Transverse colon (tissue), 4 donors: ENCODE data around the gene CCDC137. TPM values are rescaled to one million over a fixed set of nuclear protein-coding genes. Genes with fewer than 3 reads are reported as not detected.
"Not testable (repeated sequence)": the region's sequence is repeated elsewhere in the genome, so short reads cannot be mapped to it uniquely, and the experiment has no call there.

ENCODE experiments used
- DNase-seq: peaks from one replicate; pipeline ENCODE4 v3.0.0-alpha.2; 2019
- H3K27ac ChIP-seq, 4 donors: fragments of 200-600 bp; sonication (generic); 2 replicates each; pipeline ENCODE4 v1.5.1; 2016 to 2018; ENCODE audit warnings: inconsistent platforms in 4 of 4
- H3K27me3 ChIP-seq: fragments of 200-600 bp; sonication (generic); 2 replicates; pipeline ENCODE4 v1.5.1; 2017; ENCODE audit warnings: inconsistent platforms
- H3K36me3 ChIP-seq, 4 donors: fragments of 200-600 bp; sonication (generic); 2 replicates each; pipeline ENCODE4 v1.5.1; 2017 to 2019; ENCODE audit warnings: inconsistent platforms in 4 of 4
- H3K4me1 ChIP-seq, 4 donors: fragments of 200-600 bp; sonication (generic); 2 replicates each; pipeline ENCODE4 v1.5.1; 2017 to 2020; ENCODE audit warnings: inconsistent platforms in 4 of 4
- H3K4me3 ChIP-seq, 4 donors: fragments of 200-600 bp; sonication (generic); 1 replicate in 1 of 4; 2 replicates in 3 of 4; pipeline versions ENCODE4 v1.5.1 to v1.6.1; 2017 to 2019; ENCODE audit warnings: inconsistent platforms in 4 of 4
- H3K9me3 ChIP-seq, 2 donors: fragments of 200-600 bp; sonication (generic); 2 replicates each; pipeline ENCODE4 v1.5.1; 2017 to 2019; ENCODE audit warnings: inconsistent platforms in 2 of 2
- EP300 ChIP-seq: sonication (generic); formaldehyde crosslinking; IDR thresholded peaks from one replicate; pipeline ENCODE4 v1.6.1; 2017; ENCODE audit warnings: antibody characterized with exemption, low read depth
- POLR2A ChIP-seq: fragments of 450-650 bp; IDR thresholded peaks from one replicate; pipeline ENCODE4 v1.6.1; 2016; ENCODE audit warnings: antibody characterized with exemption, mild to moderate bottlenecking, moderate library complexity
- POLR2AphosphoS5 ChIP-seq, 3 donors: sonication (generic); formaldehyde crosslinking; IDR thresholded peaks; one replicate each; pipeline ENCODE4 v1.6.1; 2016; ENCODE audit warnings: antibody characterized with exemption in 3 of 3
- WGBS, 2 donors: methylation state at CpG; one replicate each; pipeline ENCODE4 v1.1.5; 2018; ENCODE audit warnings: low coverage in 1 of 2; 5-methylcytosine and 5-hydroxymethylcytosine counted together
- in situ Hi-C, 4 donors: fragments of 200-750 bp; cut with MboI; loops; one replicate each; pipeline versions ENCODE4 v1.15.0 to v1.15.1; 2017; ENCODE audit warnings: low sequenced_read_pairs in 3 of 4, low pct_ligation_motif_present in 1 of 4, low pct_unique_long_range_greater_than_20kb in 1 of 4
- intact Hi-C: fragments of 100-400 bp; cut with DNase I; formaldehyde crosslinking; loops from one replicate; pipeline ENCODE4 v1.15.1; 2023; ENCODE audit warnings: low total_unique reads
- total RNA-seq, 4 donors: library from RNA; depleted of rRNA; stranded (reverse); fragments of >200 nt; gene quantifications; one replicate each; pipeline ENCODE4 v1.1.0, GENCODE V29; 2016
- TF ChIP-seq, protein P1 (sequence below), 5 experiments: fragments of 200-600 bp in 3 of 5; fragments of 450-650 bp in 2 of 5; sonication (generic) in 3 of 5; IDR thresholded peaks; 1 replicate in 2 of 5; 2 replicates in 3 of 5; pipeline ENCODE4 v1.5.1; 2016 to 2017; ENCODE audit warnings: antibody characterized with exemption in 5 of 5, inconsistent platforms in 3 of 5, mild to moderate bottlenecking in 2 of 5, moderate library complexity in 1 of 5

The CCDC137 gene, protein sequence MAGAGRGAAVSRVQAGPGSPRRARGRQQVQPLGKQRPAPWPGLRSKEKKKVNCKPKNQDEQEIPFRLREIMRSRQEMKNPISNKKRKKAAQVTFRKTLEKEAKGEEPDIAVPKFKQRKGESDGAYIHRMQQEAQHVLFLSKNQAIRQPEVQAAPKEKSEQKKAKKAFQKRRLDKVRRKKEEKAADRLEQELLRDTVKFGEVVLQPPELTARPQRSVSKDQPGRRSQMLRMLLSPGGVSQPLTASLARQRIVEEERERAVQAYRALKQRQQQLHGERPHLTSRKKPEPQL
- 10 to 100 TPM in 3 of 4 donors, 1 to 10 TPM in 1; 7.6 to 21.3 (median 13.5) TPM for total RNA-seq

DNA sequence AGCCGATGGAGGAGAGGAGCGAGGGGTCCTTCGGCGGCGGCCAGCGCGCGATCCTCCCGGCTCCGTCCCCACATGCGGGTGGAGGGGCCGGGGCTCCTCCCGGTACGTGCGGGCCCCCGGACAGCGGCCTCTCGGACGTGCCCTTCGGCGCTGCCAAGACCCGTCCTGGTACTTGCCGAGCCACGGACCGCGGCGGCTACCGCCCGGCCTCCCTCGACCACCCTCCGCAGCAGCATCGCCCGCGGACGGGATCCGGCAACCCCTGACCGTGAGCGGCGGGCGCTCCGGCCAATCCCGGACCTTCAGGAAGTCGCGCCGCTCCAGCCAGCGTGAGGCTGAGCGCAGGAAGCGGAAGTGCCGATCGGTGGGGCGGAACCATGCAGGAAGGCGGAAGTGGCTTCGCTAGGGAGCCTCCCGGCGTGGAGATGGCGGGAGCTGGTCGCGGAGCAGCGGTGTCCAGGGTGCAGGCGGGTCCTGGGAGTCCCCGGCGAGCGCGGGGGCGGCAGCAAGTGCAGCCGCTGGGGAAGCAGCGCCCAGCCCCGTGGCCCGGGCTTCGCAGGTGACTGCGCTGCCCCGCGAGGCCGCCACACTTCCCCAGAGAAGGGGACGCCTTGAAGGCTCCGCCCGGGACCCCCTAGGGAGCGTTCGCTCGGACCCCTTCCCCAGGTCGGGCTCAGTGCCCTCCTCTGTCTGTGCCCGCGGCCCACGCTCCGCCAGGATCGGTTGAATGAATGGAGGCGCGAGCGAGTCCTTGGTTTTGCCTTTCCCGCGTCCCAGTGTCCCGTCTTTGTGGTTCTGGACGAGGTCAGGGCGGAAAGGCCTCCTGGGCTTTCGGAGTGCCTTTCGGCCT is at the start of gene CCDC137, which contains the start of gene OXLD1:
Gene CCDC137 (plus strand): TSS at position 396 of the 850 bp plus-strand sequence. CDS start 30 bp downstream, at position 426.
Gene OXLD1 (minus strand): TSS at position 264 of the 850 bp plus-strand sequence. CDS start 28 bp downstream, at position 236.
- peaks cover 0 to 6% (median 2%) of the 10 kb centered on the region in 4 donors for H3K36me3 ChIP-seq
- TF ChIP-seq POLR2A (peak; percentile 88), EP300 (no peak), POLR2AphosphoS5 (IDR thresholded peaks at IDR 0.05) (peak; percentile 83 to 97 (median 93))
- TF ChIP-seq, protein P1, sequence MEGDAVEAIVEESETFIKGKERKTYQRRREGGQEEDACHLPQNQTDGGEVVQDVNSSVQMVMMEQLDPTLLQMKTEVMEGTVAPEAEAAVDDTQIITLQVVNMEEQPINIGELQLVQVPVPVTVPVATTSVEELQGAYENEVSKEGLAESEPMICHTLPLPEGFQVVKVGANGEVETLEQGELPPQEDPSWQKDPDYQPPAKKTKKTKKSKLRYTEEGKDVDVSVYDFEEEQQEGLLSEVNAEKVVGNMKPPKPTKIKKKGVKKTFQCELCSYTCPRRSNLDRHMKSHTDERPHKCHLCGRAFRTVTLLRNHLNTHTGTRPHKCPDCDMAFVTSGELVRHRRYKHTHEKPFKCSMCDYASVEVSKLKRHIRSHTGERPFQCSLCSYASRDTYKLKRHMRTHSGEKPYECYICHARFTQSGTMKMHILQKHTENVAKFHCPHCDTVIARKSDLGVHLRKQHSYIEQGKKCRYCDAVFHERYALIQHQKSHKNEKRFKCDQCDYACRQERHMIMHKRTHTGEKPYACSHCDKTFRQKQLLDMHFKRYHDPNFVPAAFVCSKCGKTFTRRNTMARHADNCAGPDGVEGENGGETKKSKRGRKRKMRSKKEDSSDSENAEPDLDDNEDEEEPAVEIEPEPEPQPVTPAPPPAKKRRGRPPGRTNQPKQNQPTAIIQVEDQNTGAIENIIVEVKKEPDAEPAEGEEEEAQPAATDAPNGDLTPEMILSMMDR (IDR thresholded peaks at IDR 0.05): no peak
- WGBS, 2 donors: 1% methylated on average over 66 of the region's 96 CpGs; no CpG with 5 or more reads in 1 of the 2 donors
- intact Hi-C loops: no loop called here
- H3K4me3 ChIP-seq: peak within 1 kb of the TSS; percentile 95 to 98 (median 96)
- in situ Hi-C loops: no loop called here
- H3K9me3 ChIP-seq: no peaks in the 10 kb centered on the region
- H3K4me1 ChIP-seq: peaks cover 10 to 22% (median 20%) of the 10 kb centered on the region in 4 donors
- H3K27ac ChIP-seq: peak within 1 kb of the TSS; percentile 90 to 94 (median 92)
- H3K27me3 ChIP-seq: no peaks in the 10 kb centered on the region
- peak; percentile 97 for DNase-seq

DNA sequence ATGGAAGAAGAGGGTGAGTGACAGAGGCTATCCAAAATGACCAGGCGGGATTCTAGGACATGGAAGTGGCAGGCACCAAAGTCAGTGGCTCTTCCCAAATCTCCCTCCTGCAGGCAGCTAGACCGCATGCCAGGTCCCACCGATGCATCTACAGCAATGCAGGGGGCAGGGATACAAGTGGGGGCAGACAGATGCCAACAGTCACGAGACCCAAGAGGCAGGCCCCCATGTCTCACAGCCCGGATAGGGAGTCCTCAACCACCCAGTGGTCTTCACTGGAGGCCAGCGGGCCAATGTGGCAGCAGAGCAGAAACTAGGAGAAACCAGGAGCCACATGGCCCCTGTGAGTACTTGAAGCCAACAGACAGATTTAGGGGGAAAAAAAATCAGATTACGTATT is 49.7 kb upstream of the CCDC137 start:
- 71% methylated on average over 7 of the region's 7 CpGs; no CpG with 5 or more reads in 1 of the 2 donors for WGBS, 2 donors
- H3K4me1 ChIP-seq: peaks cover 0 to 10% (median 2%) of the 10 kb centered on the region in 4 donors
- H3K4me3 ChIP-seq: no peak overlapping the region
- no peaks in the 10 kb centered on the region for H3K27me3 ChIP-seq
- in situ Hi-C loops (loop anchor here in 1 of 4 donors (25.0 kb wide), 1 partner anchor 355 kb away; no protein-coding TSS in a partner anchor), intact Hi-C loops (no loop called here)
- no peak for DNase-seq
- peaks cover 0 to 48% (median 15%) of the 10 kb centered on the region in 4 donors for H3K36me3 ChIP-seq
- H3K9me3 ChIP-seq: no peaks in the 10 kb centered on the region
- H3K27ac ChIP-seq: no peak overlapping the region
- no peak for TF ChIP-seq POLR2A
- TF ChIP-seq POLR2AphosphoS5 (IDR thresholded peaks at IDR 0.05): no peak
- TF ChIP-seq EP300: no peak
- TF ChIP-seq, protein P1 (IDR thresholded peaks at IDR 0.05): no peak

DNA sequence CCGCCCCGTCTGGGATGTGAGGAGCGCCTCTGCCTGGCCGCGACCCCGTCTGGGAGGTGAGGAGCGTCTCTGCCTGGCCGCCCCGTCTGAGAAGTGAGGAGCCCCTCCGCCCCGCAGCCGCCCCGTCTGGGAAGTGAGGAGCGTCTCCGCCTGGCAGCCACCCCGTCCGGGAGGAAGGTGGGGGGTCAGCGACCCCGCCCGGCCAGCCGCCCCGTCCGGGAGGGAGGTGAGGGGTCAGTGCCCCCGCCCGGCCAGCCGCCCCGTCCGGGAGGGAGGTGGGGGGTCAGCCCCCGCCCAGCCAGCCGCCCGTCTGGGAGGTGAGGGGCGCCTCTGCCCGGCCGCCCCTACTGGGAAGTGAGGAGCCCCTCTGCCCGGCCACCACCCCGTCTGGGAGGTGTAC is 48.2 kb upstream of the CCDC137 start:
- H3K4me1 ChIP-seq, H3K27me3 ChIP-seq, H3K4me3 ChIP-seq, DNase-seq, H3K9me3 ChIP-seq, H3K27ac ChIP-seq, intact Hi-C loops: not testable (repeated sequence)
- in situ Hi-C loops: loop anchor here in 1 of 4 donors (25.0 kb wide), 1 partner anchor 356 kb away; no protein-coding TSS in a partner anchor
- 98% methylated on average over 24 of the region's 36 CpGs; no CpG with 5 or more reads in 1 of the 2 donors for WGBS, 2 donors
- H3K36me3 ChIP-seq: peaks cover 0 to 39% (median 16%) of the 10 kb centered on the region in 4 donors

DNA sequence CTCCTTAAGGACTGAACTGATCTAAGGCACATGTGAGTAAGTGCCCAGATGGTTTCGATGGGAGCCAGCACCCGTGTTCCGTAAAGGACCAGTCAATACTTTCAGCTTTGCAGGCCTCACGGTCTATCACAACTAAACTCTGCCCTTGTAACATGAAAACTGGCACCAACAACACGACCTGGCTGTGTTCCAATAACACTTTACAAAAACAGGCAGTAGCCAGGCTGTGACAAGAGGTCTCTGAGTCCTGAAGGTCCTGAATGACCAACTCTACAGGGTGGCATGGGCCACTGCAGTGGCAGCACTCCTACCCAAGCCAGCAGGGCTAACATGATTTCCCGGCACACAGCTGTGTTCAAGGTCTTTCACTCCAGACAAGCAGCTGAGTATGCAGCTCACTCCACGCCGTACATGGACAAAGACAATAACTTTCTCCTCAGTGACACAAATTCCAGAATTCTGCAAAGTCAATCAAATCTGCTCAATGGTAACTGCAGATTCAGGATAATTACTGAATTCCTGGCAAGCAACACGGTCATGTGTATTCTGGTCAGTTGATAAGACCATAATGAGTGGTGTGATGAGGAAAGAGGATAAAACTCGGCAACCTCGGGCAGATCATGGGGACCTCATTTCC is 44.9 kb upstream of the CCDC137 start:
- Histone ChIP-seq H3K9me3 (no peaks in the 10 kb centered on the region), H3K36me3 (peaks cover 0 to 61% (median 23%) of the 10 kb centered on the region in 4 donors), H3K27ac (no peak overlapping the region), H3K4me3 (no peak overlapping the region), H3K27me3 (no peaks in the 10 kb centered on the region), H3K4me1 (no peaks in the 10 kb centered on the region)
- in situ Hi-C loops: loop anchor here in 1 of 4 donors (25.0 kb wide), 1 partner anchor 359 kb away; no protein-coding TSS in a partner anchor
- DNase-seq: no peak
- TF ChIP-seq POLR2A (no peak), POLR2AphosphoS5 (IDR thresholded peaks at IDR 0.05) (no peak), EP300 (no peak)
- TF ChIP-seq, protein P1 (IDR thresholded peaks at IDR 0.05): no peak
- 84 to 93% methylated on average over 6 to 11 of the region's 11 CpGs for WGBS, 2 donors
- intact Hi-C loops: no loop called here
